Skin of body (tissue), 2 donors: Measurements from ENCODE around the gene FBXL5. TPM values are rescaled to one million over a fixed set of nuclear protein-coding genes. Genes with fewer than 3 reads are reported as not detected.
A peak's percentile ranks its signal among the peaks of the same experiment; 100 is the strongest.

ENCODE experiments used
- DNase-seq: peaks from one replicate; lab custom pipeline; 2025; lab: John Stamatoyannopoulos, UW
- total RNA-seq: library from RNA; depleted of rRNA; stranded (reverse); fragments of >200 nt; gene quantifications from one replicate; pipeline ENCODE4 v1.2.3, GENCODE V29; 2014

Gene FBXL5, protein sequence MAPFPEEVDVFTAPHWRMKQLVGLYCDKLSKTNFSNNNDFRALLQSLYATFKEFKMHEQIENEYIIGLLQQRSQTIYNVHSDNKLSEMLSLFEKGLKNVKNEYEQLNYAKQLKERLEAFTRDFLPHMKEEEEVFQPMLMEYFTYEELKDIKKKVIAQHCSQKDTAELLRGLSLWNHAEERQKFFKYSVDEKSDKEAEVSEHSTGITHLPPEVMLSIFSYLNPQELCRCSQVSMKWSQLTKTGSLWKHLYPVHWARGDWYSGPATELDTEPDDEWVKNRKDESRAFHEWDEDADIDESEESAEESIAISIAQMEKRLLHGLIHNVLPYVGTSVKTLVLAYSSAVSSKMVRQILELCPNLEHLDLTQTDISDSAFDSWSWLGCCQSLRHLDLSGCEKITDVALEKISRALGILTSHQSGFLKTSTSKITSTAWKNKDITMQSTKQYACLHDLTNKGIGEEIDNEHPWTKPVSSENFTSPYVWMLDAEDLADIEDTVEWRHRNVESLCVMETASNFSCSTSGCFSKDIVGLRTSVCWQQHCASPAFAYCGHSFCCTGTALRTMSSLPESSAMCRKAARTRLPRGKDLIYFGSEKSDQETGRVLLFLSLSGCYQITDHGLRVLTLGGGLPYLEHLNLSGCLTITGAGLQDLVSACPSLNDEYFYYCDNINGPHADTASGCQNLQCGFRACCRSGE
- 104 TPM for total RNA-seq

DNA sequence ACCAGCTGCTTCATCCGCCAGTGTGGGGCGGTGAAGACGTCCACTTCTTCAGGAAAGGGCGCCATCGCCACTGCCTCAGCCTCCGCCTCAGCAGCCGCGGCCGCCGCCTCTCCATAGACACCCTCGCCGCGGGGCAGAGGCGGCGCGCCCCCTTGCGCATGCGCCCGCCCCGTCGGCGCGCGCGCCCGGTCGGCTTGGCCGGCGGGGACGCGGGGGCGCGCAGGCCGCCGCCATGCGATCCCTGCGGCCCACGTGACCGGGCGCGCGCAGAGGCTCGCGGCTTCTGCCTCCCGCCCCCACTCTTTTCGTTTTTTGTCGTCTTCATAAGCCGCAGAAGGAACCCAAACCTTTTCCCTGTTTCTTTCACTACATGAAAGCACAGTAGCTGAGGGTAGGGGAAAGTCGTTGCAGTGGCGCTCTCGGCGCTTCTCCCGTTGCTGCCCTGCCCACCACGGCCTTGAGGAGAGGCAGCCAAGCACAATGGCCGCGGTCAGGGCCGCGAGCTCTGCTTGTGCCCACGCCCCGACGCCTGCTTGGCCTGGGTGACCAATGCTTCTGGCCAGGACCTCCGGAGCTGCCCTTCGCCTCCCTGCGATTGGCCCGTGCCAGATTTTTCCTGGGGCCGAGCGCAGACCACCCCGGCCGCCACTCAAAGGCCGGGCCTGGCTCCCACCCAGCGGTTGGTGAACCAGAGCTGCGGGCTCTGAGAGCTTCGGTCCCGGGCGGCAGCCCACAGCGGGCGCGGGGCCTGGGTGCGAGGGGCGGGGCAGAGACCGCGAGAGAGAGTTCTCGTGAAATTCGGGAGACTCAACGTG lies at the start of gene FBXL5:
Gene FBXL5, minus strand, starts transcription at position 135 of the 815 bp plus-strand sequence. Its CDS starts 70 bp downstream, at position 65.
- peak; percentile 86 for DNase-seq

DNA sequence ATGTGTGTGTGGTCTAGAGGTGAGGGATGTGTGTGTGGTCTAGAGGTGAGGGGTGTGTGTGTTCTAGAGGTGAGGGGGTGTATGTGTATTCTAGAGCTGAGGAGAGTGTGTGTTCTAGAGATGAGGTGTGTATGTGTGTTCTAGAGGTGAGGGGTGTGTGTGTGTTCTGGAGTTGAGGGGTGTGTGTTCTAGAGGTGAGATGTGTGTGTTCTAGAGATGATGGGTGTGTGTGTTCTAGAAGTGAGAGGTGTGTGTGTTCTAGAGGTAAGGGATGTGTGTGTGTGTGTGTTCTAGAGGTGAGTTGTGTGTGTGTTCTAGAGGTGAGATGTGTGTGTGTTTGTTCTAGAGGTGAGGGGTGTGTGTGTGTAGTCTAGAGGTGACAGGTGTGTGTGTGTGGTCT lies 49.0 kb upstream of the FBXL5 start:
- DNase-seq, result no peak

DNA sequence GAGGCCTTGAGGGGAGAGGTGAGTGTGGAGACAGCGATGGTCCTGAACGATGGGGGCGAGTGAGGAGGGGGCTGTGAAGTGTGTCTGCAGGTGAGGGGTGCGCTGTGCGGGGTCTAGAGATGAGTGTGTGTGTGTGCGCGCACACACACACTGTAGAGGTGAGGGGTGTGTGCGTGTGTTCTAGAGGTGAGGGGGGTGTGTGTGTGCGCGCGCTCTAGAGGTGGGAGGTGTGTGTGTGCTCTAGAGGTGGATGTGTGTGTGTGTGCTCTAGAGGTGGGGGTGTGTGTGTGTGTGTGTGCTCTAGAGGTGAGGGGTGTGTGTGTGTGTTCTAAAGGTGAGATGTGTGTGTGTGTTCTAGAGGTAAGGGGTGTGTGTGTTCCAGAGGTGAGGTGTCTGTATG lies 48.3 kb upstream of the FBXL5 start:
- DNase-seq, result no peak

DNA sequence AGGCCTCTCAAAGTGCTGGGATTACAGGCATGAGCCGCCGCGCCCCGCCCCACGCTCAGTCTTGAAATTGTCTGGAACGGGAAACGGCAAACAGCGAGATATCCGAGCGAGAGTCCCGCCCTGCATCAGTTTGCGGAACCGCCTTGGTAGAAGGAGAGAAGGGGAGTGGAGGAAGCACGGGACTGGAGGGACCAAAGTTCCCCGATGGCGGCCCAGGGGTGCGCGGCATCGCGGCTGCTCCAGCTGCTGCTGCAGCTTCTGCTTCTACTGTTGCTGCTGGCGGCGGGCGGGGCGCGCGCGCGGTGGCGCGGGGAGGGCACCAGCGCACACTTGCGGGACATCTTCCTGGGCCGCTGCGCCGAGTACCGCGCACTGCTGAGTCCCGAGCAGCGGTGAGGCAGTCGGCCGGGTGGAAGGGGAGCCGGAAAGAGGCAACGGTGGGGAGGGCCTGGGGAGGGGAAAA lies 47.8 kb upstream of the FBXL5 start, which contains the start of gene BST1:
Gene BST1, plus strand, starts transcription at position 125 of the 463 bp plus-strand sequence. Its CDS starts 80 bp downstream, at position 205.
- DNase-seq, result peak; percentile 43

DNA sequence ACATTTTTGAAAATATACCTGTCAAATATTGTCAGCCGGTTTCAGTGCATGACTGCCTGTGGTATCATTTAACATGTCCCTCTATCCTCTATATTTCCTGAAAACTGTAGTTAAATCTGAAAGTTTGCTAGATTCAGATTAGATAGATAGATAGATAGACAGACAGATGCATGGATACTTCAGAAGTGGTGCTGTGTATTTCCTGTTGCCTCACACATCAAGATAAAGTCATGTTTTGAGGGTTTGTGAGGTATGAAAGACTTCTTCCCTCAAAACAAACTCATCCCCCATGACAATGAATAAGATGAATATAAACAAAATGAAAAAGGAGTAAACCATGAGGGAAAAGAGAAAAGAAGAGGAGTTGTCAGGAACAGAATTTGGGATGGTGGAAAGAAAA lies 41.7 kb upstream of the FBXL5 start:
- no peak for DNase-seq

DNA sequence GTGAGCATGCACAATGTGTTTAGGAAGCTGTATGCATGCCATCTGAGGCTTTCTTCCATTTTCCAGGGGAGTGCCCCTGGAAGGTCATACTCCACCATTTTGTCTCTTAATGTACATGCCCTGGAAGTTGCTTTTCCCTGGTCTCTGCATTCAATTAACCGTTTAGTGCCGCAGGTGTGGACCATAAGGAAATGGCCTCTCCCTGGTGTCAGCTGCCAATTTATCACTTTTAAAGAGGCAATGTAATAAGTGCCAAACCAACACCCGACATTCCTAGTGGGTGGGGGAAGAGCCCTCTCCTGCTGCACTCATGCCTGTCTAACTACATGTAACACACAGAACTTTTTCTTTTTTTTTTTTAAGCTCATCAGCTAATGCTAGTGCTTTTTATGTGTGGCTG lies 40.6 kb upstream of the FBXL5 start:
- no peak for DNase-seq

DNA sequence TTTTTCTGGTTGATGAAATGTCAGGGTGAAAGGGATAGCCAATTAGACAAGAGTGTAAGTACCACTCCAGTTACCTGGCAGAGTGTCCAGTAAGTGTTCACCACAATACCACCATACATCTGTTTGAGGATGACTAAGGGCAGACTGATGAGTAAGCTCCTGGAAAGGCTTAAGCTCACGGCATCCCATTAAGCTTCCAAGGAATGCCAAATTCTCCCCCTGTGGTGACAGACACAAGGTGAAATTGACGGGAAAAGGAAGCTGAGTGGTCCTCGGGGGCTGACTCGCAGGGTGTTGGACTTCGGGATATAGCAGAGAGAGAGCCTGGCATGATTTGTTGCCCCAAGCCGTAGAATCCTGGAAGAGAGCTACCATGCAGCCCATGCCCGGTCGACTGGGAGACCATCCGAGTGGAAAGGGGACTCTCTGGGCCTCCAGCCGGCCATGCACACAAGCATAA lies 40.1 kb upstream of the FBXL5 start:
- no peak for DNase-seq

DNA sequence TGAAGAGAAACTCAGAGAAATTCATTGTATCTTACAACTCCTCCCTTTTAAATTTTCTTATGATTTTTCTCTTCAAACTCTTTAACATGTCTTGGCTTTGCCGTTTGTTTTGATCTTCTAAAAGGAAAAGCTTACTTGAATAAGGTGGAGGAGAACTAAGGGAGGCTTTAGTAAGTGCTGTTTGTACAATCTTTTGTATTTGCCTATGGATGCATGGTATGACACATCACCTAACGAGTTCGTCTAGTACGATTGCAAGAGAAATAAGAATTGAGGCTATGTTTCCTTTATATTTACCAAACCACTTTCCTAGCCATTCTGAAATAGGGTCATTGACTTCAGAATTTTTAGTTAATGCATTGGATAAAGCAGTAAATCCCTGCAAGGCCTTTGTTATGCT lies 39.3 kb upstream of the FBXL5 start:
- DNase-seq, result no peak

DNA sequence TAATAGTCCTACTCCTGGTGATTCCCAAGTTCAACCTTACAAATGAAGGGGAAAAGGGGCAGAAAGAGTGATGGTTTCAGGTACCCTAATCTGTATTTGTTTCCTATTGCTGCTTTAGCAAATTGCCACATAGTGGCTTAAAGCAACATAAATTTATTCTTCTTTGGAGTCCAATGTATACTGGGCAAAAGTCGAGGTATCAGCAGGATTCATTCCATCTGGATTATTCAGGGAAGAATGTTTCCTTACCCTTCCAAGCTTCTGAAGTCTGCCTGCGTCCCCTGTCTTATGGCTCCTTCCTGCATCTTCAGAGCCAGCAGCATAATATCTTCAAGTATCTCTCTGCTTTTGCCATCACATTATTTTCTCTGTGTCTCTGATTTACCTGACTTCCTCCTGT lies 37.4 kb upstream of the FBXL5 start:
- DNase-seq, result no peak

DNA sequence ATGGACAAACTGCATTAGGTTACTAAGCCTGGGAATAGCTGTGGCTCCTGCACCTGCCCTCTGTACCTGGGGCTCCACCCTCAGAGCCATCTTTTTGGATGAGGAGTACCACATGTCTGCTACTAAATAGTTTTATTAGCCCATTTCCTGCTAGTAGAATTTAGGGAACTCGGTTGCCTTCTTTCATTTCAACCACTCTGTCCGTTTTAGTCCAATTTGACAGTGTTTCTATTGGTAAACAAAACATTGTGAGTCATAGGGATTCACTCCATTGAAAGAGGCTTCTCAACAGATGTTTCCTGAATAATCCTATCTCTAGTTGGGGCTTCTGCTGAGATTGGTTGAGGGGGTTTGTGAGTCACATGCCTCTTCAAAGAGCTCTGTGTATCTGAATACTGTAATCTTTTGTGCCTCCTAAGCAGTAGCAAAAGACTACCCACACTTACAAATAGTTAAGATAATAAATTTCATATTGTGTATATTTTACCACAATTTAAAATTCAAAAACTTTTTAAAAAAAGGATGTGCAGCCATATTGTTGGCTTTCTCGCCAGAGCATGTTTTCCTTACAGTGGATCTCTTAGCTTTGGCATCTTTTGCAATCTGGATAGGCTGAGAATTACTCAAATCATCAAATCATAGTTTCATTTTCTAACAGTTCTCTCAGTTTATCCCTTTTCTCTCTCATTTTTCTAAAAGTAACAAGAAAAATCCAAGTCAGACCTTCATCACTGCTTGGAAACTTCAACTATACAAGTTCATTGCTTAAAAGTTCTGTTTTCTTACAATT lies 36.4 kb upstream of the FBXL5 start:
- DNase-seq, result no peak

DNA sequence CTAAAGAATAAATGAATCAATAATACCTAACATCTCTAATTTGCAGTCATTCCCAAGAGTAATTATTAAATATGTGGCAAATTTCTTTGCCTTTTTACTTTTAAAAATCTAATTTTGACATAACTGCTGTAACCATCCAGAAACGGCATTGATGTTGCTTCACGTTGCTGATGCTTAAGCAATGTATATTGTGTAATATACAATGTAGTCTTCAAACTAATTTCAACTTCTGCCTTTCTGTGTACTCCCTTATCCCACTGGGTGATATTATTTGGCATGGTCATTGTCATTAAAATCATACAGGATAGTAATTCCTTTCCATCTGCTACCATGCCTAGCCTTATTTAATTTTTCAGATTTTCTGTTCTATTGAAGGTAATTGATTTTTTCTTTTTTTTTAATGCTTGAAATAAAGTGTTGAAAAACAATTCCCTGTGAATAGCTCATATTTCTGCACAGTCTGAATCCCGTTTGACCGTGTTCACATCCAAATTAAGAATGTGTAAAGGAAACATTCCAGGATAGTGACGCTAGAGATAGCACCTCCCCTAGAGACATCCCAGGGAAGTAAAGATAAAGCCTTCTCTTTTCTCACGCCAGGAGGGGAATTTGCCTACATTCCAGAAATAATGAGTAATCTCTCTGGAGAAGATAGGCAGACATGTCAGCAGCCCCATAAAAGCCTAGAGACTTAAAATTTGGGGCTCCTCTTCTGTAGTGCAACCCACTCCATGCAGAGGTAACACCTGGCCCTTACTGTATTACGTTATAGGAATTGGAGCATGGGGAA lies 35.1 kb upstream of the FBXL5 start:
- peak; percentile 82 for DNase-seq

DNA sequence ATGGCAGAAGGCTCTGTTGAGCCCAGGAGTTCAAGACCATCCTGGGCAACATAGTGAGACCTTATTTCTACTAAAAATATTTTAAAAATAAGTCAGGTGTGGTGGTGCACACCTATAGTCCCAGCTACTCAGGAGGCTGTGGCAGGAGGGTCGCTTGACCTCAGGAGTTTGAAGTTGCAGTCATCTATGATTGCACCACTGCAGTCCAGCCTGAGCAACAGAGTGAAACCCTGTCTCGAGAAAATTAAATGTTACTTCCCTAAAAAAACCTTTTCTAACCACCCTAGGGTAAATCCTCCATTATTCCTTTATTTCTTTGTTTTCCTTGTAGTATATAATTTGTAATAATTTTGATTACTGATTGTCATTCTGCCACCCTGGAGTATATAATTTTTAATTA lies 34.4 kb upstream of the FBXL5 start:
- DNase-seq, result no peak

DNA sequence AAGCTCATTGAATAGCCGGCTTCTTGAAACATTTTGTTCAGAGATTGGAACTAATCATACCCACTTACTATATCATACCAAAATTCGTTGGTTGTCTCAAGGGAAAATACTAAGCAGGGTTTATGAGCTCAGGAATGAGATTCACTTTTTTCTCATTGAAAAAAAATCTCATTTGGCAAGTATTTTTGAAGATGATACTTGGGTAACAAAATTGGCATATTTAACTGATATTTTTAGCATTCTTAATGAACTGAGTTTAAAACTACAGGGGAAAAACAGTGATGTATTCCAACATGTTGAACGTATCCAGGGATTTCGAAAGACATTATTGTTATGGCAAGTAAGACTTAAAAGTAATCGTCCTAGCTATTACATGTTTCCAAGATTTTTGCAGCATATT lies 32.9 kb upstream of the FBXL5 start:
- DNase-seq, result no peak

DNA sequence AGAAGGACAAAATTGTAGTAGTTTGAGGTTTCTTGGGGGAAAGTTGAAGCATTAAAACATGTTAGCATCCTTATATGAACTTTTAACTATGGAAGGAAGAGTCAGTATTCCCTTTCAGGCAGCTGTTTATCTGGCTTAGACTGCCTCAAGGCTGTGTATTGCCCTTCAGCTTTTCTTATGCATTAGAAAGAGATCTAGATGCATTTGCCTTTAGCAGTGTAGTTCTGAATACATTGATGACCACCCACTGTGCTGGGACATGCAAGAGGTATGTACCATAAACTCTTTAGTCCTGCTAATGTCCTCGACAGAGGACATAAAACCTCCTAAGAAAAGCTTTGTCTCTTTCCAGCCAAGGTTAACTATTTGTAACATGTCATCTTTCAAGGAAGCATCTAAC lies 29.3 kb upstream of the FBXL5 start:
- DNase-seq, result no peak

DNA sequence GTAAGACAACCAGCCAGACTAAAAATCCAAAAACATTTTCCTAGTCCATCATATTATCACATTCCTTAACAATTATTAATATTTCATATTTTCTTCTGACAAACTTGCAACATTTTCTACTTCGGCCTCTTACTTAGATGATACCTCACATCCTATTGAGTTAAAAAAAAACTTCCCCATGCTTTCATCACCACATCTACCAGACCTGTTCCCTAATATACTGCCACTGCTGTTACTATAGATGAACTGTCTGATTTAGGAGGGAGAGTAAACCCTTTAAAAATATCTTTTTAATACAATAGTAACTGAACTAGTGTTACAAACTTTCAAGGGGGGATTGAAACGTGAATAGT lies 28.0 kb upstream of the FBXL5 start:
- DNase-seq, result no peak

DNA sequence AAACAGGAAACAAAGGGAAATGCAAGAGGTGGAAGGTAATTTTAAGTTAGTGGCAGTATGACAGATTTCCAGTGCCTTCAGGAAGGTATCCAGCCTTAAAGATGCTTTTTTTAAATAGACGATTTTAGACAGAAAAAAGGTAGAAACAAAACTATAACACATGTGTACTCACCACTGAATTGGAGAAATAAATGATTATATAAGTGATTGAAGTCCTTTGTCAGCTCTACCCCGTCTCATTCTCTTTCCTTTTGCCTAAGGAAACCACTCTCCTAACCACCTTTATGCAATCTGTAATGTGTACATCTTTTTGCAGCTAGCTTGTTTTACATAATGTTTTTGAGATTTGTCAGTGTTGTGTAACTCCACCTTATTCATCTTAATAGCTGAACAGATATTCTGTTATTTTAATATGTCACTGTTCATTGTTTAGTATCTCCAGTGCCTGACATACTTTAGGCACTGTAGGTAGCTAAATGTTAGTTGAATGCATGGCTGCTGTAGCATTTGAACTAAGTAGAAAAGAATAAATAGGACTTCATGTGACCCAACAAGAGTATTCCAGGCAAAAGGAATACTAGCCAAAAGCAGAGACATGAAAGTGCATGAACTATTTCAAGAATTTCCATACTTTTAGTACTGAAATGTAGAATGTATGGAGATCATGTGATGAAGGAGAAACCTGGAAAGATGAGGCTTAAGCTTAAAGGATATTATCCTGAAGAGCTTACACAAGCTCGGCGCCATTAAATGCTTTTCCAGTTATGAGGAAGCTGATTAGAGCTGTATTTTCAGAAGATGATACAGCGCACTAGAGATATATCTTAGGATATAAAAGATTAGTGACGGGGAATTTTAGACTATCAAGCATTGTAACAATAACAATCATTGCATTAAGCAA lies 27.3 kb upstream of the FBXL5 start:
- DNase-seq, result peak; percentile 41

DNA sequence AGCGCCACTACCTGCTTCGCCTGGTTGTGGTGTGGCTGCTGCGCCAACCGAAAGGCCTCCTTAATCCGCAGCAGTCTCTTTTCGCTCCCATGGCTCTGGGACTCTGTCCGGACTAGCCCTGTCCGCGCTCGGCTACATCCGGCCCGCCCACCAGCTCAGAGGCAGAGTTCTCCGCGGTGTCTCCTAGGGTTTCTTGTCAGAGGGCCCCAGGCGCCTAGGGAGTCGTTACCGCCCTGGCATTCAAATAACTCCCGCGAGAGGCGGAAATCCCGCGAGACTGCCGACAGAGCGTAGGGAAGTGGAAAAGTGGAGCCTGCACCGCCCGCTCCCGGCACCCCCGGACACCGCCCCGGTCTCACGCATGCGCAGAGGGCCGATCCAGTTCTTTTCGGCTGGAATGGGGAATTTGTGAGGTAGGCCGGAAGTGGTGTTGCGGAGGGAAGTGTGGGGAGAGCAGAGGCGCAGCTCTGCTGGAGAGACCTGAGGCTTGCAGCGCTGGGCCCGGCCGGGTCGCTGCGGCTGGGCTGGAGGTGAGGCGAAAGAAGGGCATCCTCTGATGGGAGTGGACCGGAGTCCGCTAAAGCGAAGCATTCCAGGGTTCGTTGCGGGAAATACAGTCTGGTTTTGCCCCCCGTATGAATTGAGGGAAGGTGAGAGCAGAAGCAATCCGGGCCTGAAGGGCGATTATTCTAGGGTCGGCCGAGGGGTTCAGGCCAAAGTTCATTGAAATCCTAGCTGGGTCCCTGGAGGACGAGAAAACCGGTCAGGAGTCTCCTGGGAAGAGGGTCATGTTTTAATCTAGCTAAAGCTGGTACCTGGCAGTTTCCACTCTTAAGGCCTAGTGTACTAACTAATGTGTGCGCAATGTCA lies 26.4 kb upstream of the FBXL5 start, which contains the start of gene FAM200B:
Gene FAM200B, plus strand, starts transcription at position 456 of the 870 bp plus-strand sequence. CDS start 5,151 bp downstream, outside the sequence.
- DNase-seq, result peak; percentile 97

DNA sequence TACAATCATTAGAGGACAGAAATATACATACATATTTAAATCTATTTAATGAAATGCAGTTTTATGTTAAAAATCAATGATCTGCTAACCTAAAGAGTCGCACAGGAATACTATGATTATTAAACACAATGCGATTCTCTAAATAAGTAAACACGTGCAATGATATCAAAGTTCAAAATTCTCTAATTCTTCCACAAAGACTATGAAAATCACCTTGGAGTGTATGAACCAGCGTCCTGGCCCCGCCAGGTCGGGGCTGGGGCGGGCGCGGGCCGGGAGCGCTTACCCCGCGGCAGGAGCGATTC lies 25.9 kb upstream of the FBXL5 start:
- DNase-seq, result no peak
